GM23338 (cell line): ENCODE results near the gene STAT1.

Experiments
- CREB1 ChIP-seq: fragments of 250-450 bp; sonication (Bioruptor Pico); IDR thresholded peaks from 2 replicates; pipeline ENCODE4 v1.5.0; 2020; ENCODE audit warnings: low read depth, mild to moderate bottlenecking, moderate library complexity
- CTCF ChIP-seq, 2 experiments: fragments of 200-600 bp in 1 of 2; sonication (generic) in 1 of 2; conservative IDR thresholded peaks; 2 replicates each; pipeline versions ENCODE4 v1.5.1 to v1.6.1; 2016 to 2017; ENCODE audit warnings: antibody characterized with exemption in 2 of 2, low read depth in 2 of 2, mild to moderate bottlenecking in 2 of 2, moderate library complexity in 1 of 2
- ETS1 ChIP-seq: IDR thresholded peaks from 2 replicates; pipeline ENCODE4 v1.6.1; 2016; ENCODE audit warnings: antibody characterized with exemption
- EZH2 ChIP-seq: fragments of 200-600 bp; sonication (generic); IDR thresholded peaks from one replicate; pipeline ENCODE4 v1.8.0; 2017; ENCODE audit warnings: antibody characterized with exemption, mild to moderate bottlenecking, low read depth; ENCODE audit not compliant: unreplicated experiment
- EZH2phosphoT487 ChIP-seq: fragments of 200-600 bp; sonication (generic); IDR thresholded peaks from one replicate; pipeline ENCODE4 v1.8.1; 2018; ENCODE audit warnings: antibody characterized with exemption; ENCODE audit not compliant: unreplicated experiment
- JUNB ChIP-seq: IDR thresholded peaks from one replicate; pipeline ENCODE4 v1.6.1; 2016; ENCODE audit warnings: antibody characterized with exemption; ENCODE audit not compliant: unreplicated experiment
- NANOG ChIP-seq: IDR thresholded peaks from 2 replicates; pipeline ENCODE4 v1.6.1; 2016; ENCODE audit warnings: antibody characterized with exemption, borderline replicate concordance
- POLR2AphosphoS5 ChIP-seq: IDR thresholded peaks from 2 replicates; pipeline ENCODE4 v1.6.1; 2016; ENCODE audit warnings: antibody characterized with exemption, low read depth
- REST ChIP-seq: IDR thresholded peaks from one replicate; pipeline ENCODE4 v1.6.1; 2018; ENCODE audit warnings: antibody characterized with exemption; ENCODE audit not compliant: unreplicated experiment
- STAT1 ChIP-seq: IDR thresholded peaks from one replicate; pipeline ENCODE4 v1.6.1; 2016; ENCODE audit warnings: antibody characterized with exemption; ENCODE audit not compliant: unreplicated experiment
- ZNF114 ChIP-seq: fragments of 250-450 bp; sonication (Bioruptor Pico); IDR thresholded peaks from 2 replicates; pipeline ENCODE4 v1.5.0; 2020; ENCODE audit warnings: mild to moderate bottlenecking, moderate library complexity
- ZNF331 ChIP-seq: fragments of 250-450 bp; sonication (Bioruptor Pico); IDR thresholded peaks from 2 replicates; pipeline ENCODE4 v1.5.0; 2020; ENCODE audit warnings: low read depth, mild to moderate bottlenecking, moderate library complexity
- ZNF462 ChIP-seq: fragments of 250-450 bp; sonication (Bioruptor Pico); IDR thresholded peaks from 2 replicates; pipeline ENCODE4 v1.5.0; 2020; ENCODE audit warnings: mild to moderate bottlenecking, moderate library complexity

GRCh38 chr2:190981733-190982132, 32.2 kb downstream of the STAT1 start:
- TF ChIP-seq CTCF (conservative IDR thresholded peaks at IDR 0.05; ENCODE audit: low read depth in 2 of 2) (no peak), POLR2AphosphoS5 (no peak), CREB1 (no peak), ZNF114 (CRISPR knock-in tag) (no peak), ZNF462 (CRISPR knock-in tag) (no peak), EZH2 (no peak), ZNF331 (no peak), JUNB (no peak), EZH2phosphoT487 (no peak), REST (no peak), STAT1 (no peak), ETS1 (no peak), NANOG (no peak)
